ENCODE measurements around the gene MICB.

The MICB gene

DNA sequence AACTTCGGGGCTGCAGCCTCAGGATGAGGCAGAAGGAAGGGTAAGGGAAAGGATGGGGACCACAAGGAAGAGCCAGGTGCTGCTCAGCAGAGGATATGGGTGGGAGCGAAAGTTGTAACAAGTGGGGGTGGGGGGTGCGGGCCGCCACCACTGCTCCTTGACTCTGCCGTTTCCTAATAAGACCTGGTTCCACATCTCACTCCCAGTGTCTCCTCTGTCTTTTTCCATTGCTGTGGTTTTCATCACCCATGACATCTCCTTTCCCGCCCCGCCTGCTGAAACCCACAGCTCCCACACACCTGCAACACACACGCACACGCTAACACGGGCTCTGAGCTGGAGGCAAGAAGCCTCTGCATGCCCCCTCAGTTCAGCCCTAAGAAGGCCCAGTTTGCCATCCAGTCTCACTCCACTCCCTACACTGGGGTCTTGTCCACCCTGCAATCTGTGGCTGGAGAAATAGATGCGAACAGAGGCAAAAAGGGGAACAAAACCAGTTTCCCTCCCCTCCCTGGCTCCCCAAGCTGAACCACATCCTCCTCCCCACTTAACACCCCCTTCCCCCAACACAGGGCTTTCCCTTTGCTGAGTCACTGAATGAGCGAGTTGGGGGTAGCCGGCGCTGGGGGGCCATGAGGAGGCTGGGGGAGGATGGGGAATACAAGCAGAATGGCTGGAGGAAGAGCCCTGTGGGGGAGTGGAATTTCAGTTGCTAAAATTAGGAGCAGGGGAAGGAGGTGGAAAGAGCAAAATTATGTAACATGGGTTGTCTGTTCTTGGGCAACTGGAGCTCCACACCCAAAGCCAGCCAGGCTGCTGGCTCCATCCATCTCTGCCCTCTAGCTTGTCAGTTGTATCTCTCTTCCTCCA lies 60.9 kb downstream of the MICB start:
- H3K36me3 ChIP-seq (ENCODE audit: low read depth): peaks cover 54% of the 10 kb centered on the region

DNA sequence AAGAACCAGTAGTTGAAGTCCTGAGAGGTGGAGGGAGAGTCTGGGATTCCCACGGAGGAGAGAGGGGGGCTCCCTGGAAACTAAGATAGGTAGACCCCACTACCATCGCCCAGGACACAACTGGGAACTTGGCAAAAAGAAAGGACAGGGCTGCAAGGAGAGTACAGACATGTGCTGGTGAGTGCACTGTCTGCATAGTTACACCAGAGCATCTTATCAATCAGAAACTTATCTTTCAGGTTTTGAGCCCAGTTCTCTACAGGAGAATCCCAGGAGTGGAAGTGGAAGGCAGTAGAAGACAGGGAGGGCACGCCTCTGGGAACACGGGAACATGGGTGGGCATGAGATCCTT lies 61.6 kb downstream of the MICB start:
- TF ChIP-seq, protein P1, sequence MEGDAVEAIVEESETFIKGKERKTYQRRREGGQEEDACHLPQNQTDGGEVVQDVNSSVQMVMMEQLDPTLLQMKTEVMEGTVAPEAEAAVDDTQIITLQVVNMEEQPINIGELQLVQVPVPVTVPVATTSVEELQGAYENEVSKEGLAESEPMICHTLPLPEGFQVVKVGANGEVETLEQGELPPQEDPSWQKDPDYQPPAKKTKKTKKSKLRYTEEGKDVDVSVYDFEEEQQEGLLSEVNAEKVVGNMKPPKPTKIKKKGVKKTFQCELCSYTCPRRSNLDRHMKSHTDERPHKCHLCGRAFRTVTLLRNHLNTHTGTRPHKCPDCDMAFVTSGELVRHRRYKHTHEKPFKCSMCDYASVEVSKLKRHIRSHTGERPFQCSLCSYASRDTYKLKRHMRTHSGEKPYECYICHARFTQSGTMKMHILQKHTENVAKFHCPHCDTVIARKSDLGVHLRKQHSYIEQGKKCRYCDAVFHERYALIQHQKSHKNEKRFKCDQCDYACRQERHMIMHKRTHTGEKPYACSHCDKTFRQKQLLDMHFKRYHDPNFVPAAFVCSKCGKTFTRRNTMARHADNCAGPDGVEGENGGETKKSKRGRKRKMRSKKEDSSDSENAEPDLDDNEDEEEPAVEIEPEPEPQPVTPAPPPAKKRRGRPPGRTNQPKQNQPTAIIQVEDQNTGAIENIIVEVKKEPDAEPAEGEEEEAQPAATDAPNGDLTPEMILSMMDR (IDR thresholded peaks at IDR 0.05; ENCODE audit: poor library complexity, severe bottlenecking): no peak
- Histone ChIP-seq H3K4me3 (ENCODE audit: severe bottlenecking) (no peak overlapping the region), H3K27ac (ENCODE audit: poor library complexity, severe bottlenecking) (peak overlapping the region; percentile 72), H3K9me3 (ENCODE audit: severe bottlenecking) (no peaks in the 10 kb centered on the region), H3K4me1 (ENCODE audit: insufficient read depth, poor library complexity, severe bottlenecking) (peaks cover 27% of the 10 kb centered on the region), H3K36me3 (ENCODE audit: low read depth) (peaks cover 49% of the 10 kb centered on the region), H3K27me3 (ENCODE audit: insufficient read depth, poor library complexity, severe bottlenecking) (no peaks in the 10 kb centered on the region)
- ATAC-seq (ENCODE audit: low read depth): no peak
- no peak for DNase-seq (ENCODE audit: low spot score)

More for the DNA sequence above, 60.9 kb downstream of the MICB start:
- Histone ChIP-seq H3K9me3 (ENCODE audit: severe bottlenecking) (no peaks in the 10 kb centered on the region), H3K27ac (ENCODE audit: poor library complexity, severe bottlenecking) (peak overlapping the region; percentile 72), H3K27me3 (ENCODE audit: insufficient read depth, poor library complexity, severe bottlenecking) (no peaks in the 10 kb centered on the region), H3K4me3 (ENCODE audit: severe bottlenecking) (no peak overlapping the region), H3K4me1 (ENCODE audit: insufficient read depth, poor library complexity, severe bottlenecking) (peaks cover 27% of the 10 kb centered on the region)
- TF ChIP-seq, protein P1 (IDR thresholded peaks at IDR 0.05; ENCODE audit: poor library complexity, severe bottlenecking): no peak
- ATAC-seq (ENCODE audit: low read depth) (no peak), DNase-seq (ENCODE audit: low spot score) (no peak)

DNA sequence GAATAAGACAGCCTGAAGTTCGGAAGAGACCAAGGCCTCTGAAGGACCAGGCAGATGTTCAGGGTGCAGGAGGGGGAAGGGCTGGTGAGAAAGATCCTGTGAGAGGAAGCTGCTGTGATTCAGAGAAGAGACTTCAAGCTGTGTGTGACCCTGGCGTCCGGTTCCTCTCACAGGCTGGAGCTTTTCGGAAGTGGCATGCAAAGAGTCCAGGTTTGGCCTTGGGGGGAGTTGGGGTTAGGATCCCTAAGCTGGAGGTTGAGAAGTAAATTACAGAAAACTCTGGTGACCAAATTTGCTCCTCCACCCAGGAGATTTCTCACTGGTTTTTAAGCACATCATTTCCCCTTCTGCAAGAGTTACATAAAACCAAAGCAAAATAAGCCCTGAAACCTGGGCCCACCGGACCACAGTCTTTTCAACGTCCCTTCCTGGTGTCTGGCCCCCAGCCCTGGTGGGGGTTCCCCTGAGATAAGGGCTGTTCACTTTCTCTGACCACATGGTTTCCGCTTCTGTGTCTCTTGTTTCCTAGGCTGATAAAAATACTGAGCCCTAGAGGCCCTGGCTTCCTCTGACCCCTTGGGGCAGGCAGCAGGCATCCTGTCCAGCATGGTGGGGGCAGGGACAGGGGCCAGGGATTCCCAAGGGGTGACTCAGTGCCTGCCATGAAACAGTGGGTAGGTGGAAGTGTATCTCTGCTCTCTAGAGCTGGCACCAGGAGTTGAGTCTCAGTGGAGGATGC lies 62.2 kb downstream of the MICB start:
- DNase-seq (ENCODE audit: low spot score): peak; percentile 78
- Histone ChIP-seq H3K4me3 (ENCODE audit: severe bottlenecking) (no peak overlapping the region), H3K27ac (ENCODE audit: poor library complexity, severe bottlenecking) (peak overlapping the region; percentile 72), H3K27me3 (ENCODE audit: insufficient read depth, poor library complexity, severe bottlenecking) (no peaks in the 10 kb centered on the region), H3K4me1 (ENCODE audit: insufficient read depth, poor library complexity, severe bottlenecking) (peaks cover 27% of the 10 kb centered on the region), H3K9me3 (ENCODE audit: severe bottlenecking) (no peaks in the 10 kb centered on the region), H3K36me3 (ENCODE audit: low read depth) (peaks cover 43% of the 10 kb centered on the region)
- TF ChIP-seq, protein P1 (IDR thresholded peaks at IDR 0.05; ENCODE audit: poor library complexity, severe bottlenecking): no peak
- ATAC-seq (ENCODE audit: low read depth): peak; percentile 90

DNA sequence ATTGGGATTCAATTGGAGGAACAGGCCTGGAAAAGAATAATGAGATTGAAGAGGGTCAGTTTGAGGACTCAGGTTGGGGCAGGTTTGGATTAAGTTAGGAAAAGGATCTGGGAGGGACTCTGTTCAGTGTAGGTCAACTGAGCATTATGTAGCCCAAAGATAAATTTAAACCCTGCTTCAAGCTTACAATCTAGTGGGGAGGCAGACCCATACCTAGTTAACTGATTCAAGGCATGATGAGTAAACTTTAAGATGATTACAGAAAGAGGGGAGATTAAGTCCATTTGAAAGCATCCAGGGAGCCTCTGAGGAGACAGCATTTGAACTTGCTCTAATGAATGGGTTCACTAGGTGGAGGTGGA lies 62.7 kb downstream of the MICB start:
- Histone ChIP-seq H3K4me3 (ENCODE audit: severe bottlenecking) (no peak overlapping the region), H3K9me3 (ENCODE audit: severe bottlenecking) (no peaks in the 10 kb centered on the region), H3K27me3 (ENCODE audit: insufficient read depth, poor library complexity, severe bottlenecking) (no peaks in the 10 kb centered on the region), H3K27ac (ENCODE audit: poor library complexity, severe bottlenecking) (peak overlapping the region; percentile 72), H3K36me3 (ENCODE audit: low read depth) (peaks cover 42% of the 10 kb centered on the region), H3K4me1 (ENCODE audit: insufficient read depth, poor library complexity, severe bottlenecking) (peaks cover 27% of the 10 kb centered on the region)
- ATAC-seq (ENCODE audit: low read depth): no peak
- no peak for DNase-seq (ENCODE audit: low spot score)
- TF ChIP-seq, protein P1 (IDR thresholded peaks at IDR 0.05; ENCODE audit: poor library complexity, severe bottlenecking): no peak

Data from RWPE2 (cell line).